GM12873 (cell line): ENCODE data around the gene FMN1.

Source experiments
- TF ChIP-seq, protein P1 (sequence below): IDR thresholded peaks from 2 replicates; pipeline ENCODE4 v1.5.1; 2012; ENCODE audit warnings: low read depth, mild to moderate bottlenecking, moderate library complexity, low read length, control low read depth; ENCODE audit not compliant: insufficient read depth; ENCODE audit errors: missing control alignments

The FMN1 gene

DNA sequence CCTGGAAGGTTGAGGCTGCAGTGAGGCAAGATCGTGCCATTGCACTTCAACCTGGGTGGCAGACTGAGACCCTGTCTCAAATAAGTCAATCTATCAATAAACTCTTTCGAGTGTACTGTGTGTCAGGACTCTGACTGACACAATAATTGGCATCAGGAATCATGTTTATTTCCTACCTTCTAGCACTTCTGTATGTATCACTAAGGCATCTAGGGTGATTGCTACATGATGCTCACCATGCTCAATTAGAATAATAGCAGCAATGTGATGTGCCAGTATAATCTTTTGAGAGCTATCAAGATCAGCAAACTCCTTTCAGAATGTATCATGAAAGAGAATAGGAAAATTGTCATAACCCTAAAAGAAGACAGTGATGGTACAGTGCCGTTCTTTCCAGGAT, 95.3 kb downstream of the FMN1 start:
- TF ChIP-seq, protein P1, sequence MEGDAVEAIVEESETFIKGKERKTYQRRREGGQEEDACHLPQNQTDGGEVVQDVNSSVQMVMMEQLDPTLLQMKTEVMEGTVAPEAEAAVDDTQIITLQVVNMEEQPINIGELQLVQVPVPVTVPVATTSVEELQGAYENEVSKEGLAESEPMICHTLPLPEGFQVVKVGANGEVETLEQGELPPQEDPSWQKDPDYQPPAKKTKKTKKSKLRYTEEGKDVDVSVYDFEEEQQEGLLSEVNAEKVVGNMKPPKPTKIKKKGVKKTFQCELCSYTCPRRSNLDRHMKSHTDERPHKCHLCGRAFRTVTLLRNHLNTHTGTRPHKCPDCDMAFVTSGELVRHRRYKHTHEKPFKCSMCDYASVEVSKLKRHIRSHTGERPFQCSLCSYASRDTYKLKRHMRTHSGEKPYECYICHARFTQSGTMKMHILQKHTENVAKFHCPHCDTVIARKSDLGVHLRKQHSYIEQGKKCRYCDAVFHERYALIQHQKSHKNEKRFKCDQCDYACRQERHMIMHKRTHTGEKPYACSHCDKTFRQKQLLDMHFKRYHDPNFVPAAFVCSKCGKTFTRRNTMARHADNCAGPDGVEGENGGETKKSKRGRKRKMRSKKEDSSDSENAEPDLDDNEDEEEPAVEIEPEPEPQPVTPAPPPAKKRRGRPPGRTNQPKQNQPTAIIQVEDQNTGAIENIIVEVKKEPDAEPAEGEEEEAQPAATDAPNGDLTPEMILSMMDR: no peak

DNA sequence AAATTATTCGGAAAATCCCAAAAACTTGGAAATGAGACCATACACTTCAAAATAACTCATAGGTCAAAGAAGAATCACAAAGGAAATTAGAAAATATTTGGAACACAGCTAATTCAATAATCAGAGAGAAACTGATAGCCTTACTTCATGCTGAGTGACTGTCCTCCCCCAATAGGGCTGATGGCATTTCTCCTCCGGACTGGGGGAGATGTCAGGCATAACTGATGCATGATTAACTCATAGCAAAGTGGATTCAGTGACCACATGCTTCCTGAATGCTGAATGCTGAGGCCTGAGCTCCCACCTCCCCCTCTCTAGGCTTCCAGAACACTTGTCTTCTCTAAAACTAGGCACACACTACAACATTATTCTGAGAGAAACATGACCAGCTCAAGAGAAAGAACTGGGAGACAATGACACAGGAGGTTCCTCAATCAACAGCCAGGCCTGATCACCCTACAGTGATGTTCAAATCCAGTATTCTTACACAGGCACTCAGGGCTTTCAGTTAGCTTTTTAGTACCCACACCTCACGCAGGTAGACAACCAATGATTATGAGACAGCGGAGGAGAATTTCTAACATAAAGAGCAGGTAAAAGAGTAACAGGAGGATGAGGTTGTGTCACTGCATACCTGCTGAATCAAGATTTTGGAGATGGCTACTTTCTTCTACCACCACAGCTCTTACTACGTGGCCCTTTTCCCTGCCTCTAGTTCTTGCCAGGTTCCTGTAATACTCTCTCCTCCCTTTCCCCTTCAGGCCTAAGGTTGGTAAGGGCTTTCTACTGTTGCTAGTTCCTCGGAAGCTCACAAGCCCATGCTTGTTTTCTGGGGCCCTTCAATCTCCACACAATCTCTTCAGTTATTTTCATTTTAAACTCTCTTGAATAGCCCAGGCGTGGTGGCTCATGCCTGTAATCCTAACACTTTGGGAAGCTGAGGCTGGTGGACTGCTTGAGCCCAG, 96.1 kb downstream of the FMN1 start:
- TF ChIP-seq, protein P1: no peak

DNA sequence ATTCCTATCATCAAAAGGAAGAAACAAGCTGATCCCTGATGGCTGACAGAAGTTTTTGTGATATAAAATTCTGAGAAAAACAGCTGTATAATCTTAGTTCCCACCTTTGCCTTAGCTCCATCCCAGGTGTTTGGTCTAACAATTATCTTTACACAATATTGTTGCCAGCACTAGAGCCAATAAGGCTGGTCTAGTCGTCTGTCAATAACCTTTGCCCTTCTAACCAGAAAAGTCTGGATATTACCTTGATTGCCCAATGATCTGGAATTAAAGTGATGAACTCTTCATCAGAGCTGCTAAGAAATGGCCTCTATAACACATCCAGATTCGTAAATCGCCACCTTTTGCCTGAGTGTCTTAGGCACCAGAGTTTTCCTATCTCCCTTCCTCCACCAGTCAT, 98.4 kb downstream of the FMN1 start:
- TF ChIP-seq, protein P1: no peak

DNA sequence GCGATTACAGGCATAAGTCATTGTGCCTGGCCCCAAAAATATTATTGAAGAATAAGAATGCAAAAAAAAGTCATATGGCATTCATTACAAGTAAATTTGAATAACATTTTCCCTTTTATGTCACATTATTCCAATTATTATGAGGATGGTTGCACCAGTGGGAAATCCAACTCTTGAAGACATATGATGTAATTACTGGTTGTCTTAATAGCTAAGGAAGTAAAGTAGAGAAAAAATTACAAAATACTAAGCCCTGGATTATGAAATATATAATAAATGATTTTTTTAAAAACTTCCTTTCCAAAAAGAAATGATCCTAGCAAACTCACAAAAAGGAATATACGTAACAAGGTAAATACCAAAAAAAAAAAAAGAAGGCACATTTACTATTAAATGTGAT, 98.9 kb downstream of the FMN1 start:
- TF ChIP-seq, protein P1: no peak

DNA sequence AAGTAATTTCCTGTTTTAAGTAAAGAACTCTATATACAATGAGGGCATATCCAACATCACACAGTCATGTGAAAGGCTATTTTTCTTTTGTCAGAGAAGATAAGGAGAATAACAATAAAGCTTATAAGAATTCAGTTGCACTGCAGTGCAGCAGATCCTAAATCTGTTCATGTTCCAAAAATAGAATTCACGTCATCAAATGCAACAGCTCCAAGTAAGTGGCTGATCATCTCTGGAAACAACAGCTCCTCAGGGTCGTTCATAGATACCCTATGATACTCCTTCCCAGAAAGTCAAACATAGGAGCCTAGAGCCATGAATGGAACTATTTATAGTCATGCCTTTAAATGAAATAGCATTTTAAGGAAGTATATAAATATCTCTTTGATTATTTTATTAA, 100.2 kb downstream of the FMN1 start:
- TF ChIP-seq, protein P1: no peak

DNA sequence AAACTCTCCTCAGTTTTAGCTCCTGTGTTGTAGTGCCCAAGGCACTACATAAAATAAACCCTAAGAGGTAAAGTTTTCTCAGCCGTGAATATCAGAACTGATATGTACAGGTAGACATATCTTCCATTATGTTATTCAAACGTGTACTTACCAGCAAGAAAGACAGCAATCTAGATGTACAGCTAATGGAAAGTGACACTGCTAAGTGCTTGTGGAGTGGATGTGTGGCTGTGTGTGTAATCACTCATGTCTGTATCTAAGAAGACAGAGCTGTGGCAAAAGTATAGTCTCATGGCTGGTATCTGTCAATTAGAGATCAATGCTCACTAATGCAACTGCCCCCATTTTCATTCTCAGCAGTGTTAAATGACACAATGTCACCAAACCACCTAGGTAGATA, 101.3 kb downstream of the FMN1 start:
- TF ChIP-seq, protein P1: no peak

DNA sequence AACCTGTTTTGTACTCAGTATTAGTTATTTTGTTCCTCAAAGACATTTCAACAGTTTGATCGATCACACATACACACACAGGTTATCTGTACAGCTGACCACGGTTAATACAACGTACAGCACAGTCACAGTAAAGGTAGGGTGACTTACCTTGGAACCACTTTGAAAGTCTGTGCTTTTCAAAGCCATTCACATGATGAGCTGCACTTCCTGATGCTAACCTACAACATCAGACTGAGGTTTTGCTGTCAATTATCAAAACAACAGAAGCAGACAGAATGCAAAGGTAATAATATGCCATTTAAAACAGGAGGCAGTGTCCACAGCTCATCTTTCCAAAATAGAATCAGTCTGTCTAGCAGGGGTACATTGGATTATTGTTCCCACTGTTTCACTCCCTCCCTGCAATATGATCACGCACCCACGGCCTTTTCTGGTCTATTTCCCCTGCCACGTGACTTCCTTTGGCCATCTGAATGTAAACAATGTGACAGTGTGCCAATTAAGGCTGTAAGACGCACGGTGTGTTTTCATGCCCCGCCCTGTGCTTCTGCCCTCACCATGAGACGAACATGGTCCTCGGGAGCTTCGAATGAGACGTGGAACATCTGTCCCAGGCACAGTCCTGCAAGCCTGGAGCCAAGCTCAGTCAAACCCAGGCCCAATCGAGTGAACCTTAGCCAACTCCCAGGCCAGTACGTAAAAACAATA, 102.4 kb downstream of the FMN1 start:
- TF ChIP-seq, protein P1: no peak
